ENCODE measurements around the gene EID2. TPM values are rescaled to one million over a fixed set of nuclear protein-coding genes. Genes with fewer than 3 reads are reported as not detected.
A peak's percentile ranks its signal among the peaks of the same experiment; 100 is the strongest.

The EID2 gene
- total and polyA plus RNA-seq, 2 of the 13 experiments (the other 11 are each of a cell fraction or from before 2014, with no cell fraction given), result 3.7 to 14.1 TPM

- Histone ChIP-seq H3K9ac (ENCODE audit: insufficient read depth, low read depth, low read length) (no peak overlapping the region), H3K4me3 (replicated peaks in 1 of 3; ENCODE audit: insufficient read depth in 1 of 3, low read depth in 2 of 3, low read length in 3 of 3) (peak overlapping the region in 1 of 3 experiments; percentile 68; a peak in 1 of 6 replicates), H2AFZ (ENCODE audit: low read length) (no peak overlapping the region), H3K9me3 (ENCODE audit: low read length) (no peaks in the 10 kb centered on the region), H3K36me3 (replicated peaks in 1 of 2; ENCODE audit: control insufficient read depth in 1 of 2, insufficient read depth in 2 of 2, low read length in 2 of 2) (no peaks in the 10 kb centered on the region), H3K27me3 (ENCODE audit: control insufficient read depth in 1 of 2, insufficient read depth in 2 of 2, low read length in 2 of 2) (peaks cover 16 to 54% of the 10 kb centered on the region in 2 experiments), H3K4me2 (ENCODE audit: low read depth, low read length) (peak overlapping the region; percentile 70), H3K79me2 (ENCODE audit: insufficient read depth, low read length) (no peaks in the 10 kb centered on the region), H3K4me1 (ENCODE audit: insufficient read depth, low read length) (peaks cover 26% of the 10 kb centered on the region), H3K27ac (ENCODE audit: extremely low read length, insufficient read depth, low read length) (no peak overlapping the region), H4K20me1 (ENCODE audit: insufficient read depth, low read length) (no peaks in the 10 kb centered on the region)
- WGBS (ENCODE audit: low lambda C conversion rate), result 72% methylated on average over 7 of the region's 7 CpGs
- no TSS peak for BruUV-seq (replicated peaks)
- DNase-seq (ENCODE audit: low spot score), result no peak
- ChIA-PET CTCF (ENCODE audit: low intra/inter-chr PET ratio, low total read pairs) (no interaction called here), POLR2A (interaction anchor here (1.6 kb wide), 1 partner anchor 61 kb away, joined by 3 read pairs; the partner anchor contains the start of gene SUPT5H)
- no peak for ATAC-seq
- in situ Hi-C loops (cut with HindIII; ENCODE audit: extremely low pct_ligation_motif_present, low pct_unique_long_range_greater_than_20kb) (no loop called here), intact Hi-C loops (cut with micrococcal nuclease; ENCODE audit: unreplicated experiment) (no loop called here)
- FAIRE-seq, result no peak
- no peak for TF ChIP-seq ZBTB40 (IDR thresholded peaks at IDR 0.05)
- 0 out of 2 replicates have a peak, but pooled peaks have one; percentile 4 for TF ChIP-seq ZBTB40 (CRISPR knock-in tag; IDR thresholded peaks at IDR 0.05)
- no peak for TF ChIP-seq PHF20 (CRISPR knock-in tag; IDR thresholded peaks at IDR 0.05)
- TF ChIP-seq, protein P1, sequence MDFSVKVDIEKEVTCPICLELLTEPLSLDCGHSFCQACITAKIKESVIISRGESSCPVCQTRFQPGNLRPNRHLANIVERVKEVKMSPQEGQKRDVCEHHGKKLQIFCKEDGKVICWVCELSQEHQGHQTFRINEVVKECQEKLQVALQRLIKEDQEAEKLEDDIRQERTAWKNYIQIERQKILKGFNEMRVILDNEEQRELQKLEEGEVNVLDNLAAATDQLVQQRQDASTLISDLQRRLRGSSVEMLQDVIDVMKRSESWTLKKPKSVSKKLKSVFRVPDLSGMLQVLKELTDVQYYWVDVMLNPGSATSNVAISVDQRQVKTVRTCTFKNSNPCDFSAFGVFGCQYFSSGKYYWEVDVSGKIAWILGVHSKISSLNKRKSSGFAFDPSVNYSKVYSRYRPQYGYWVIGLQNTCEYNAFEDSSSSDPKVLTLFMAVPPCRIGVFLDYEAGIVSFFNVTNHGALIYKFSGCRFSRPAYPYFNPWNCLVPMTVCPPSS (IDR thresholded peaks at IDR 0.05), result no peak
- no peak for TF ChIP-seq BRD4 (CRISPR knock-in tag; IDR thresholded peaks at IDR 0.05)
- TF ChIP-seq, protein P2, sequence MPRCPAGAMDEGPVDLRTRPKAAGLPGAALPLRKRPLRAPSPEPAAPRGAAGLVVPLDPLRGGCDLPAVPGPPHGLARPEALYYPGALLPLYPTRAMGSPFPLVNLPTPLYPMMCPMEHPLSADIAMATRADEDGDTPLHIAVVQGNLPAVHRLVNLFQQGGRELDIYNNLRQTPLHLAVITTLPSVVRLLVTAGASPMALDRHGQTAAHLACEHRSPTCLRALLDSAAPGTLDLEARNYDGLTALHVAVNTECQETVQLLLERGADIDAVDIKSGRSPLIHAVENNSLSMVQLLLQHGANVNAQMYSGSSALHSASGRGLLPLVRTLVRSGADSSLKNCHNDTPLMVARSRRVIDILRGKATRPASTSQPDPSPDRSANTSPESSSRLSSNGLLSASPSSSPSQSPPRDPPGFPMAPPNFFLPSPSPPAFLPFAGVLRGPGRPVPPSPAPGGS (CRISPR knock-in tag; IDR thresholded peaks at IDR 0.05), result no peak
- TF ChIP-seq TCF7L2 (IDR thresholded peaks at IDR 0.05; ENCODE audit: low read depth, low read length), result no peak
- 0 out of 2 replicates have a peak, but pooled peaks have one; percentile 3 for TF ChIP-seq DR1 (CRISPR knock-in tag; IDR thresholded peaks at IDR 0.05)
- no peak for TF ChIP-seq CERS6 (CRISPR knock-in tag; IDR thresholded peaks at IDR 0.05)
- TF ChIP-seq FOSL2 (CRISPR knock-in tag; IDR thresholded peaks at IDR 0.05), result no peak
- TF ChIP-seq ZNF138 (CRISPR knock-in tag; IDR thresholded peaks at IDR 0.05; ENCODE audit: low read depth), result no peak
Observed at GRCh38 chr19:39506598-39506943, 33.4 kb downstream of the EID2 start.

Data from HepG2 (cell line).